Bone marrow (tissue), 2 donors: ENCODE results near the gene ATP8B4.
A peak's percentile ranks its signal among the peaks of the same experiment; 100 is the strongest.
"Not testable (repeated sequence)": the region's sequence is repeated elsewhere in the genome, so short reads cannot be mapped to it uniquely, and the experiment has no call there.

Source experiments
- DNase-seq, 2 donors: peaks; one replicate each; lab custom pipeline; 2025; lab: John Stamatoyannopoulos, UW

ATP8B4 gene

GRCh38 chr15:50137893-50138292 lies 18.9 kb upstream of the ATP8B4 start:
- no peak for DNase-seq

- no peak for DNase-seq
Measured at GRCh38 chr15:50137330-50137761, 18.3 kb upstream of the ATP8B4 start.

- DNase-seq: no peak
Measured at GRCh38 chr15:50135031-50135551, 16.1 kb upstream of the ATP8B4 start.

- DNase-seq: peak in 1 of 2 donors; percentile 84
Measured at GRCh38 chr15:50134524-50135024, 15.5 kb upstream of the ATP8B4 start.

GRCh38 chr15:50132251-50132984 lies 13.4 kb upstream of the ATP8B4 start:
- not testable (repeated sequence) for DNase-seq

GRCh38 chr15:50131617-50132016 lies 12.6 kb upstream of the ATP8B4 start:
- DNase-seq: no peak

- peak in 1 of 2 donors; percentile 43 for DNase-seq
Measured at GRCh38 chr15:50128266-50128665, 9.2 kb upstream of the ATP8B4 start.

- DNase-seq: no peak
Measured at GRCh38 chr15:50127255-50127777, 8.3 kb upstream of the ATP8B4 start.

- no peak for DNase-seq
Measured at GRCh38 chr15:50126072-50126471, 7.0 kb upstream of the ATP8B4 start.

GRCh38 chr15:50124631-50125030 lies 5.6 kb upstream of the ATP8B4 start:
- no peak for DNase-seq

GRCh38 chr15:50123861-50124557 lies 5.0 kb upstream of the ATP8B4 start:
- no peak for DNase-seq

- no peak for DNase-seq
Measured at GRCh38 chr15:50120729-50121128, 1.7 kb upstream of the ATP8B4 start.

- DNase-seq: no peak
Measured at GRCh38 chr15:50117431-50118027, 1.5 kb downstream of the ATP8B4 start.

- DNase-seq: peak in 1 of 2 donors; percentile 23
Measured at GRCh38 chr15:50116477-50116876, 2.6 kb downstream of the ATP8B4 start.

- peak in 1 of 2 donors; percentile 31 for DNase-seq
Measured at GRCh38 chr15:50113992-50114780, 4.8 kb downstream of the ATP8B4 start.

- DNase-seq: no peak
Measured at GRCh38 chr15:50113187-50113505, 5.9 kb downstream of the ATP8B4 start.

GRCh38 chr15:50112488-50113186 lies 6.4 kb downstream of the ATP8B4 start:
- no peak for DNase-seq

GRCh38 chr15:50110285-50110684 lies 8.7 kb downstream of the ATP8B4 start:
- no peak for DNase-seq

- no peak for DNase-seq
Measured at GRCh38 chr15:50109076-50109987, 9.7 kb downstream of the ATP8B4 start.

- DNase-seq: no peak
Measured at GRCh38 chr15:50108461-50108860, 10.6 kb downstream of the ATP8B4 start.
